ENCODE measurements around the gene EEFSEC.

Gene EEFSEC

DNA sequence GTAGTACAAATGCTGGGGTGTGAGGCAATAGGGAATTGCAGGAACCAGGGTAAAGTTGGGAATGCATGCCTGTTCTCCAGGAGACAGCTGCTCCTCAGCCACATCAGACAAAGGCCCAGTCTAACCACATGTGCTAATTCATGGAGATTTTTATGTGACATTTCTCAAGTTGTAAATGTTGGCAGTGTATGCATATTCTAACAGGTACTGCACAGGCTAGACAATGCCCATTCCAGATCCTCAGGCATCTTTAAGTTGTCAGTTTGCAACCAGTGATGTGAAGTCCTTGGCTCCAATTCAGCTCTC lies 84.9 kb downstream of the EEFSEC start:
- peaks cover 20% of the 10 kb centered on the region for H3K4me1 ChIP-seq (ENCODE audit: insufficient read depth, low read length)
- H3K9me3 ChIP-seq (ENCODE audit: low read length), result no peaks in the 10 kb centered on the region
- H3K4me3 ChIP-seq (ENCODE audit: low read depth in 1 of 2, low read length in 2 of 2), result no peak overlapping the region
- no peaks in the 10 kb centered on the region for H3K27me3 ChIP-seq (ENCODE audit: control insufficient read depth in 1 of 2, insufficient read depth in 2 of 2, low read length in 2 of 2)
- H3K36me3 ChIP-seq (ENCODE audit: insufficient read depth, low read length), result no peaks in the 10 kb centered on the region
- H3K9ac ChIP-seq (ENCODE audit: low read length), result no peak overlapping the region
- no peak overlapping the region for H3K27ac ChIP-seq (ENCODE audit: low read depth, low read length)

DNA sequence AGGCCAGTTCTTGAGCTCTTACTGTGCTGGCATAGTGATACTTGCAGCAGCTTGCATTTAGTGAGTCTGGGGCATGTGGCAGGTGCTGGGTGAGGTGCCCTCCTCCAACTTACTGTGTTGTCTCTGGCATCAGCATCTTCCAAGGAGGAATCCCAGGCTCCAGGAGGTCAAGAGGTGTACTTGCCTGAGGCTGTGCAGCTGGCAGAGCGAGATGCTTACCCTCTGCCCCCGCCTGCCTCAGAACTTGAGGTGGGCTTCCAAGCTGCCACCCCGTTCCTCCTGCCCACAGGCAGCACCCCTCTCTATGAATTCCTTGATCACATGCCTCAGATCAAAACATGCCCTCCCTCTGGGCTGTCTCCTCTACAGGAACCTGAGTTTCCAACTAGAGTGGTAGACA lies 86.0 kb downstream of the EEFSEC start:
- peaks cover 20% of the 10 kb centered on the region for H3K4me1 ChIP-seq (ENCODE audit: insufficient read depth, low read length)
- H3K27ac ChIP-seq (ENCODE audit: low read depth, low read length), result no peak overlapping the region
- no peaks in the 10 kb centered on the region for H3K27me3 ChIP-seq (ENCODE audit: control insufficient read depth in 1 of 2, insufficient read depth in 2 of 2, low read length in 2 of 2)
- H3K36me3 ChIP-seq (ENCODE audit: insufficient read depth, low read length), result no peaks in the 10 kb centered on the region
- no peak overlapping the region for H3K9ac ChIP-seq (ENCODE audit: low read length)
- H3K4me3 ChIP-seq (ENCODE audit: low read depth in 1 of 2, low read length in 2 of 2), result no peak overlapping the region
- no peaks in the 10 kb centered on the region for H3K9me3 ChIP-seq (ENCODE audit: low read length)

DNA sequence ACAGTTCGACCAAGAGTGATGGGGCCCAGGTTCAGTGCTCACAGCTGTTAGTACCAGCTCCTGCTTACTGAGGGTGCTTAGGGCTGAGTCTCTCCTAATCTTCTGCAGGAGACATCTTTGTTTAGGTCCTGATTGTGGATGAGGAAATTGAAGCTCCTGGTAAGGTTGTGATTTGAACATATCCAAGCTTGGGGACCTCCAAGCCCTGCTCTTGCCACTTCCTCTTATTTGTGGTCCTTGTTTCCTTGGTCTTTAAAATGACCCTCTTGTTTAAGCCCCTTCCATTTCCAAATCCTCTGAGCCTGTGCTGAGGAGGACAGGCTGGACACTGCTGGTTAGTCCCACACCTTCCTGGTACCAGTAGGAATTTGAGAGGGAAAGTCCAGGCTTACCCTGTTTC lies 87.0 kb downstream of the EEFSEC start:
- Histone ChIP-seq H3K27ac (ENCODE audit: low read depth, low read length) (no peak overlapping the region), H3K9ac (ENCODE audit: low read length) (no peak overlapping the region), H3K36me3 (ENCODE audit: insufficient read depth, low read length) (no peaks in the 10 kb centered on the region), H3K4me1 (ENCODE audit: insufficient read depth, low read length) (peaks cover 20% of the 10 kb centered on the region), H3K9me3 (ENCODE audit: low read length) (no peaks in the 10 kb centered on the region), H3K27me3 (ENCODE audit: control insufficient read depth in 1 of 2, insufficient read depth in 2 of 2, low read length in 2 of 2) (no peaks in the 10 kb centered on the region), H3K4me3 (ENCODE audit: low read depth in 1 of 2, low read length in 2 of 2) (no peak overlapping the region)

DNA sequence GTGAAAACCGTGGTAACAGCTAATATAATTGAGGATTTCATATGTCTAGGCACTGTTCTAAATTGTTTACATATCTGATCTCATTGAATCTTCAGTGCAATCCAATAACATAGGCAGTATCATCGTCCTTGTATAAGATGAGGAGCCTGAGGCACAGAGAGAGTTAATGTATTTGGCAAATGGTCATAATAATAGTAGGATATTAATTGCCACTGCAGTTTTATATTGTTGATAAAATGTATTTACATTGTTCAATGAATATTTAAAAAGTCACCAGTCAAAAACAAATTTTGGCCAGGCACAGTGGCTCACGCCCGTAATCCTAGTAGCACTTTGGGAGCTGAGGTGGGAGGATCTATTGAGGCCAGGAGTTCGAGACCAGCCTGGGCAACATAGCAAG lies 88.5 kb downstream of the EEFSEC start:
- Histone ChIP-seq H3K27me3 (ENCODE audit: control insufficient read depth in 1 of 2, insufficient read depth in 2 of 2, low read length in 2 of 2) (no peaks in the 10 kb centered on the region), H3K4me1 (ENCODE audit: insufficient read depth, low read length) (peaks cover 8% of the 10 kb centered on the region), H3K9ac (ENCODE audit: low read length) (no peak overlapping the region), H3K36me3 (ENCODE audit: insufficient read depth, low read length) (peaks cover 3% of the 10 kb centered on the region), H3K4me3 (ENCODE audit: low read depth in 1 of 2, low read length in 2 of 2) (no peak overlapping the region), H3K27ac (ENCODE audit: low read depth, low read length) (no peak overlapping the region), H3K9me3 (ENCODE audit: low read length) (no peaks in the 10 kb centered on the region)

DNA sequence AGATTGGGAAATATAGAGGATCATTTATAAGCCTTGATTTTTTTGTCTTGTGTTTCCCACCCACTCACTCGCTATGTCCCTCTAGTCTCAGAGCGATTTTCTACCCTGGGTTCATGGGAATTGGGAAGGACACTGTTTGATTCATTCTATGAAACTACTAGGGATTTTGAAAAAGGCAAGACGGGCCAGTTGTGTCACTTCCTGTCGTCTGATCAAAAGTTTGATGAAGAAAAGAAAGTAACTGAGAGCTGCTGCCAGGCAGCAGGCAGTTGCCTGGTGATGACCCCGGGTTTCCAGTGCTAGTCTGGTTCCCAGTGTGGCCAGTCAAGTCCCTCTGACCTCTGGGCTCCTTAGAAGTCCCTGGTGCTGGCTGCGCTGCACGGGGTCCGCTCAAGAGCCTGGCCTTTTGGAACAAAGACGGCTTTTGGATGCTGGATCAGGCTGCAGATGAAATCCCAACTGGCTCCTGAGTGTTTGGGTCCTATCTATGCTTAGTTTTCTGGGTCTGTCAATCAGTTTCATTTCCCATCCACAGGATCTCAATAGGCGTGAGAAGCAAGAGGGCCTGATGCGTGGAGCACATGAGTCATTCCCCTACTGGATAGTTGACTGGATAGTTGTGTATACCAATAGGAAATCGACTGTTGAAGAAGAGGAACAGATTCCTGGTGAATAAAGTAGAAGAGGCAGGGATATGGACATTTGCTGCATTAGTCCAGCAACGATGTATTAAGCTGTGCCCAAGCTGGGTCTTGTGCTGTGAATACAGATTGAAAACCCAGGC lies 89.7 kb downstream of the EEFSEC start:
- Histone ChIP-seq H3K9ac (ENCODE audit: low read length) (no peak overlapping the region), H3K9me3 (ENCODE audit: low read length) (no peaks in the 10 kb centered on the region), H3K4me3 (ENCODE audit: low read depth in 1 of 2, low read length in 2 of 2) (no peak overlapping the region), H3K27me3 (ENCODE audit: control insufficient read depth in 1 of 2, insufficient read depth in 2 of 2, low read length in 2 of 2) (no peaks in the 10 kb centered on the region), H3K36me3 (ENCODE audit: insufficient read depth, low read length) (peaks cover 15% of the 10 kb centered on the region), H3K27ac (ENCODE audit: low read depth, low read length) (no peak overlapping the region), H3K4me1 (ENCODE audit: insufficient read depth, low read length) (no peaks in the 10 kb centered on the region)

DNA sequence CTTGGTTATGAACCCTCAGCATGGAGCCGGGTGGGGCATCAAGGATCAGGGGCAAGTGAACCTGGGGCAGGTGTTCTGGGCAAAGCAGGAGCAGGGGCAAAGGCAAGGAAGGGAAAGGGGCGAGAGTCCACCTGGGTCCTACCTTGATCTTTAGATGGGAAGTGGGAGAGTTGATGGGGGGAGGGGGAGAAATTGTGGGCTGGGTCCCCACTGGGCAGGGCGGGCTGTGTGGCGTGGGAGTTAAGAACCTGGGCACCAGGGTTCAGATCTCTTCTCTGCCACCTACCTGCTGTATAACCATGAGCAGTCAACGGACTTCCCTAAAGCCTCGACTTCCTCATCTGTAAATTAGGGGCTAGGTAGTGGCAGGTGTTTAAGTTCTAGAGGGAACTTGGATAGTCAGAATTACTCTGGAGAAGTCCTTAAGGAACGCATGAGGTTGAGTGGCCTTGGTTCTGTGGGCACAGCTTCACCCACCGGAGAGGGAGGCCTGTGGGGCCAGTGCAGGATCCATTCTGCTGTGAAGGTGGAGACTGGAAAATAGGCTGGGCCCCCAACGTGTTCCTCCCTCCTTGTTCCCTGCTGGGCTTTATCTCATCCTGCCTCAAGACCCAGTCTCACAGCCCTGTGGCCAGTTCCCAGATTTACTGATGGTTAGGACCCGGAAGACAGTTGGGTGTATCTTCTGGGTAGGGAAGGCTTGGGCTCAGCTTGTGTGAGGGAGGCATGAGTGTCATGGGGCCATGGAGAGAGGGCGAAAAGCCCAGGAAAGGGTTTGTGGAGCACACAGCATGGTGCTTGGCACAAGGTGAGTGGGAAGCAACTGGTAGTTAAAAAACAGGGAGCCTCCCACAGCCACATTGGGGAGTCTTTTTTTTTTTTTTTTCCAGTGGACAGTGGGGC lies 90.6 kb downstream of the EEFSEC start:
- H3K27ac ChIP-seq (ENCODE audit: low read depth, low read length), result no peak overlapping the region
- no peaks in the 10 kb centered on the region for H3K9me3 ChIP-seq (ENCODE audit: low read length)
- H3K4me3 ChIP-seq (ENCODE audit: low read depth in 1 of 2, low read length in 2 of 2), result no peak overlapping the region
- H3K9ac ChIP-seq (ENCODE audit: low read length), result no peak overlapping the region
- H3K36me3 ChIP-seq (ENCODE audit: insufficient read depth, low read length), result peaks cover 16% of the 10 kb centered on the region
- no peaks in the 10 kb centered on the region for H3K27me3 ChIP-seq (ENCODE audit: control insufficient read depth in 1 of 2, insufficient read depth in 2 of 2, low read length in 2 of 2)
- H3K4me1 ChIP-seq (ENCODE audit: insufficient read depth, low read length), result no peaks in the 10 kb centered on the region

DNA sequence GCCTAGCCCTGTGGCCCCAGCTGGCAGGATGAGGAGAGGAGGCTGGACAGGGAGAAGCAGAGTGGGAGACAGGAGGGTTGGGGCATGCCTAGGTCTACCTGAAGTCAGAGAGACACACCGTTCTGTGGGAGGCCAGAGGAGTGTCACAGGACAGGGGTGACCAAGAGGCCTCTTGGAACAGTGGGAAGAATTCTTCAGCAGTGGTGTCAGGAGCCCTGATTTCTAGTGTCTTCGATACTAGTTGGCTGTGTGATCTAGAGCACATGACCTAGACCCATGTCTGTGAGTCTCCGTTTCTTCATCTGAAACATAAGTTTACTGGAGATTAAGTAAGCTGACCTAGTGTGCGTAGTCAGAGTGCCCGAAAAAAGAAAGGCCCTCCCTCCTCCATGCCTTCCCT lies 92.2 kb downstream of the EEFSEC start:
- H3K27ac ChIP-seq (ENCODE audit: low read depth, low read length), result no peak overlapping the region
- H3K4me3 ChIP-seq (ENCODE audit: low read depth in 1 of 2, low read length in 2 of 2), result no peak overlapping the region
- no peaks in the 10 kb centered on the region for H3K9me3 ChIP-seq (ENCODE audit: low read length)
- peaks cover 16% of the 10 kb centered on the region for H3K36me3 ChIP-seq (ENCODE audit: insufficient read depth, low read length)
- H3K27me3 ChIP-seq (ENCODE audit: control insufficient read depth in 1 of 2, insufficient read depth in 2 of 2, low read length in 2 of 2), result no peaks in the 10 kb centered on the region
- H3K4me1 ChIP-seq (ENCODE audit: insufficient read depth, low read length), result no peaks in the 10 kb centered on the region
- no peak overlapping the region for H3K9ac ChIP-seq (ENCODE audit: low read length)

DNA sequence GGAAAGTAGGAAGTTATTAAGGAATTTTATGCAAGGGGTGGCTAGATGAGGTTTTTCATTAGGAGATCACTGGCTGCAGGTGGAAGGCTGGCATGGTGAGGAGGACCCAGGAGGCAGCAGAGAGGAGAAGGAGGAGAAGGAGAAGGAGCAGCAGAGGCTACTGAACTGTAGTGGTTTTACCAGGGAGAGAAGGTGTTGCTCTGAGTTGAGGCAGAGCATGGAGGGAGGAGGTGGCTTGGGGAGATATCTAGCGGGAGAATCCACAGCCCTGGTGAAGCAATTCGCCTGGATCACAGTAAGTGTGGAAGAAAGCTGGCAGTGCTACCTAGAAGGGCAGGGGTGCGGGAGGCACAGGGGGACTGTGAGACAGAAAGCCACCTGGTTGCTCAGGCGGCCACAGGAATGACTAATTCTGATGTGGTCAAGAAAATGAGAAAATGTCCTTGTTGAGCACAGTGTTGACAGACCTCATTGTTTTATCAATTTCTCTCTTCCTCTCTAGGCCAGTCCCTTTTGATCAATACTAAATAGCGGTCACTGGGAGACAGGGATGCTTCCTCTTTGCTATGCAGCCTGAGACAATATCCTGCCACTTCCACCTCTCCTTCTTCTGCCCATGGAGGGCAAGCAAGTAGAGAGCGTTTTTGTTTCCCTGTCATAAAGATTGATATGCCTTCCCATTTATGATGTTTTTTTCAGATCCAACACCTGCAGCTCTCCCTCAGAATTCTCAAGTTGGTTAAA lies 94.6 kb downstream of the EEFSEC start:
- H3K4me1 ChIP-seq (ENCODE audit: insufficient read depth, low read length), result no peaks in the 10 kb centered on the region
- no peaks in the 10 kb centered on the region for H3K27me3 ChIP-seq (ENCODE audit: control insufficient read depth in 1 of 2, insufficient read depth in 2 of 2, low read length in 2 of 2)
- H3K27ac ChIP-seq (ENCODE audit: low read depth, low read length), result no peak overlapping the region
- no peak overlapping the region for H3K4me3 ChIP-seq (ENCODE audit: low read depth in 1 of 2, low read length in 2 of 2)
- no peak overlapping the region for H3K9ac ChIP-seq (ENCODE audit: low read length)
- no peaks in the 10 kb centered on the region for H3K9me3 ChIP-seq (ENCODE audit: low read length)
- H3K36me3 ChIP-seq (ENCODE audit: insufficient read depth, low read length), result peaks cover 16% of the 10 kb centered on the region

DNA sequence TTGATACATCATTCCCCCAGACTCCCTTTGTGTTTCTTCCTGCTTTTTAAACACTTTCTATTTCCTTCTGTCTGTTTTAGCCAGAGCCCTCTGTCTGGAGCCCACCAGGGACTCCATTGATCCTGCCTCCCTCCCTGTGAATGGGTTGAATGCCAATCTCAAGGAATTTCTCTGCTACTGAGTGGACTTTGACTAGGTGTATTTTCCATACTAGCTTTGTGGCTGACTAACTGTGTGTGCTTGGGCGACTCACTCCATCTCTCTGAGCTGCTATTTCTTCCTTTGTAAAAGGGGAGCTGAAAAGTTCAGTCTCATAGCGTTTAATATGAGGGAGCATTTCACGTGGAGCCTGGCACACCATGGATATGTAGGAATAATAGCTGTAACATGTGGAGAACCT lies 98.8 kb downstream of the EEFSEC start:
- Histone ChIP-seq H3K9me3 (ENCODE audit: low read length) (no peaks in the 10 kb centered on the region), H3K4me1 (ENCODE audit: insufficient read depth, low read length) (no peaks in the 10 kb centered on the region), H3K36me3 (ENCODE audit: insufficient read depth, low read length) (peaks cover 10% of the 10 kb centered on the region), H3K4me3 (ENCODE audit: low read depth in 1 of 2, low read length in 2 of 2) (no peak overlapping the region), H3K27me3 (ENCODE audit: control insufficient read depth in 1 of 2, insufficient read depth in 2 of 2, low read length in 2 of 2) (no peaks in the 10 kb centered on the region), H3K27ac (ENCODE audit: low read depth, low read length) (no peak overlapping the region), H3K9ac (ENCODE audit: low read length) (no peak overlapping the region)

DNA sequence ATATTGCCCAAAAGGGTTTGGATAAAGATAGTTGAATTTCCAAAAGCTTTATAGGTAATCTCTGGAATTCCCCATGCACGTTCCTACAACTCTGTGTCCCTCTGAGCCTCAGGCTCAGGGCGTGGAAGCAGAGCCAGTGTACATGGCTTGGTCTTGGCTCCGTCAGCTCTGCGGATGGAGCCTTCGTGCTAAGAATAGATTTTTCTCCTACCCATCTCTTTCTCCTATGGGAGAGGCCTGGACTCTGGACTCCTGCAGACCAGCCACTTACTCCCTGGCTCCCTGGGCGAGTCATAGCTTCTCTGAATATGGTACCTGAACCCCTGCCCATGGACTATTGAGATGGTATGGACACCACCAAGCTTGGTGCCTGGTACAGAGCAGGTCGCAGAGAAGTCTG lies 99.9 kb downstream of the EEFSEC start:
- Histone ChIP-seq H3K36me3 (ENCODE audit: insufficient read depth, low read length) (no peaks in the 10 kb centered on the region), H3K4me1 (ENCODE audit: insufficient read depth, low read length) (no peaks in the 10 kb centered on the region), H3K27me3 (ENCODE audit: control insufficient read depth in 1 of 2, insufficient read depth in 2 of 2, low read length in 2 of 2) (no peaks in the 10 kb centered on the region), H3K27ac (ENCODE audit: low read depth, low read length) (no peak overlapping the region), H3K4me3 (ENCODE audit: low read depth in 1 of 2, low read length in 2 of 2) (no peak overlapping the region), H3K9me3 (ENCODE audit: low read length) (no peaks in the 10 kb centered on the region), H3K9ac (ENCODE audit: low read length) (no peak overlapping the region)

DNA sequence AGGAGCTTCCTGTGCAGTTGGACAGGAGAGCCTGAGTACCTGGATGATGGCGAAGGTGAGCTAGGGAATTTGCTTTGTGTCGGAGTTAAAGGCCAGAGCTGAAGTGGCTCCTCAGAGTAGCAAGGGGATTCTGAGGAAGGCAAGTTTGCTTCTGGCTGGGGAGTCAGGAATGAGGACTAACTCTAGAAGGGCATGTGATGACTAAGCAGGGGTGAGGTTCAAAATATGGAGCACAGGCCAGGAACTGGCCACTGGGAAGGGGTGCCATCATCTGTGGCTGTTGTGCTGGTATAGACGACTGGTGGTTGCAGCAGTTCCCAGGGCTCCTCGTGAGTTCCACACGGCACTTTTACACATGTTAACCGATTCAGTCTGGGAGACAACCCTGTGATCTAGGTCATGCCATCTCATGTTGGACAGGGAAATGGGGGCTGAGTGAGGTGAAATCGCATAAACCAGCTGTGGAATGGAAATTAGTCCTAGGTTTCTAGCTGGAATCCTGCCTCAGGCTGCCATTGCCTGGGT lies 100.8 kb downstream of the EEFSEC start:
- Histone ChIP-seq H3K4me1 (ENCODE audit: insufficient read depth, low read length) (no peaks in the 10 kb centered on the region), H3K9ac (ENCODE audit: low read length) (no peak overlapping the region), H3K27ac (ENCODE audit: low read depth, low read length) (no peak overlapping the region), H3K36me3 (ENCODE audit: insufficient read depth, low read length) (no peaks in the 10 kb centered on the region), H3K9me3 (ENCODE audit: low read length) (no peaks in the 10 kb centered on the region), H3K27me3 (ENCODE audit: control insufficient read depth in 1 of 2, insufficient read depth in 2 of 2, low read length in 2 of 2) (no peaks in the 10 kb centered on the region), H3K4me3 (ENCODE audit: low read depth in 1 of 2, low read length in 2 of 2) (no peak overlapping the region)

Measured in muscle layer of colon (tissue), 2 donors.